Osteoblast (primary cell): ENCODE results near the gene TIMP2. TPM values are rescaled to one million over a fixed set of nuclear protein-coding genes. Genes with fewer than 3 reads are reported as not detected.

Experiments
- DNase-seq: peaks from one replicate; pipeline ENCODE4 v3.0.0; 2011; ENCODE audit warnings: low spot score, mixed read lengths; ENCODE audit not compliant: insufficient read length; ENCODE audit errors: missing footprints
- H2AFZ ChIP-seq: 2 replicates; pipeline ENCODE4 v1.6.0; 2011; ENCODE audit warnings: mild to moderate bottlenecking, low read length
- H3K27ac ChIP-seq: 2 replicates; pipeline ENCODE4 v1.5.1; 2011; ENCODE audit warnings: mild to moderate bottlenecking, low read depth, low read length, moderate library complexity
- H3K27me3 ChIP-seq: 2 replicates; pipeline ENCODE4 v1.6.0; 2012; ENCODE audit warnings: mild to moderate bottlenecking, control low read depth, inconsistent platforms, low read length, moderate library complexity; ENCODE audit not compliant: insufficient read depth
- H3K36me3 ChIP-seq: 2 replicates; pipeline ENCODE4 v1.5.1; 2011; ENCODE audit warnings: mild to moderate bottlenecking, low read length, control low read depth, moderate library complexity; ENCODE audit not compliant: insufficient read depth
- H3K4me1 ChIP-seq: 2 replicates; pipeline ENCODE4 v1.5.1; 2011; ENCODE audit warnings: mild to moderate bottlenecking, low read length, control low read depth, moderate library complexity; ENCODE audit not compliant: insufficient read depth
- H3K4me2 ChIP-seq: 2 replicates; pipeline ENCODE4 v1.6.0; 2011; ENCODE audit warnings: mild to moderate bottlenecking, low read length; ENCODE audit not compliant: insufficient read depth
- H3K4me3 ChIP-seq: fragments of 200-600 bp; sonication (generic); 3 replicates; pipeline ENCODE4 v1.5.1; 2012; ENCODE audit warnings: mild to moderate bottlenecking, low read length, inconsistent platforms; ENCODE audit not compliant: insufficient read depth
- H3K79me2 ChIP-seq: 2 replicates; pipeline ENCODE4 v1.6.0; 2012; ENCODE audit warnings: mild to moderate bottlenecking, low read length, control low read depth, inconsistent platforms; ENCODE audit not compliant: insufficient read depth
- H3K9me3 ChIP-seq: 2 replicates; pipeline ENCODE4 v1.5.1; 2011; ENCODE audit warnings: low read depth, low read length, control low read depth
- H4K20me1 ChIP-seq: 2 replicates; pipeline ENCODE4 v1.6.0; 2012; ENCODE audit warnings: mild to moderate bottlenecking, low read length, control low read depth; ENCODE audit not compliant: insufficient read depth
- total RNA-seq: library from RNA; depleted of rRNA; stranded (reverse); fragments of >200 nt; gene quantifications from 2 replicates; pipeline ENCODE4 v1.2.3, GENCODE V29; 2012
- TF ChIP-seq, protein P1 (sequence below): IDR thresholded peaks from 2 replicates; pipeline ENCODE4 v1.5.1; 2011; ENCODE audit warnings: mild to moderate bottlenecking, low read depth, low read length, moderate library complexity; ENCODE audit errors: extremely low read depth

Gene TIMP2
- total RNA-seq, 1 donor, result 164 TPM

DNA sequence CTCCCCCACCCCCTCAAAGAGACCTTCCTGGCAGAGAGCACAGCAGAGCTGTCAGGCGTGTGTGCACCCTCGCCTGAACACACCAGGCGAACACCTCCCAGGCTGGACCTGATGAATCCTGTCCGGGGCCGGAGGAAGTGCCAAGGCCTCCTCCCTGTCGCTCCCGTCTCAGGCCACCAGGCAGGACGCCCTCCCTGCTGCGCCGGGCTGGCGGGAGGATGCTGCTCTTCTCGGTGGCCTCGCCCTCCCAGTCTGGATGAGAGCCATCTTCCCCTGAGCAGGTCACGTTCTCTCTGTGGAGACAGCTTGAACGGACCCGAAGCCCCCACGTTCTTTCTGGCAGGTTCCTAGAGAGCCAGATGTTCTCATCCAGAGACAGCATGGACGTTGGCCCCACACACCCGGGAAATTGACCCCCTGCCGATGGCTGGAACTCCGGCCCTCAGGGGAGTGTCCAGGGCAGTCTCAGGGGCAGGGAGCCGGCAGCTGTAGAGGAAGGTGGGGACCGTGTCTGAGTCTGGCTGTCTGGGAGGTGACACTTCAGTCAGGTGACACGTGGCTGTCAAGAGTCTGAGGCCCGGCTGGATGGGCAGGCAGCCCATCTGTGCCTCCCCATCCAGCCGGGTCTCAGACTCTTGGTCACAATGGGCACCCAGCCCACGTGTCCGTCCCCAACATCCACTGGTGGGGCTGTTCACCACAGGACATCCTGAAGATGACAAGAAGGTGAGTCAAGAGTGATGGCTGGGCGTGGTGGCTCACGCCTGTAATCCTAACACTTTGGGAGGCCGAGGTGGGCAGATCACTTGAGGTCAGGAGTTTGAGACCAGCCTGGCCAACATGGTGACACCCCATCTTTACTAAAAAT is 5.0 kb upstream of the TIMP2 start:
- Histone ChIP-seq H3K36me3 (no peaks in the 10 kb centered on the region), H3K9me3 (no peaks in the 10 kb centered on the region), H4K20me1 (no peaks in the 10 kb centered on the region), H3K79me2 (no peaks in the 10 kb centered on the region), H3K4me1 (peaks cover 30% of the 10 kb centered on the region), H3K4me3 (no peak overlapping the region), H3K4me2 (no peak overlapping the region), H3K27me3 (no peaks in the 10 kb centered on the region), H3K27ac (no peak overlapping the region), H2AFZ (no peak overlapping the region)
- TF ChIP-seq, protein P1, sequence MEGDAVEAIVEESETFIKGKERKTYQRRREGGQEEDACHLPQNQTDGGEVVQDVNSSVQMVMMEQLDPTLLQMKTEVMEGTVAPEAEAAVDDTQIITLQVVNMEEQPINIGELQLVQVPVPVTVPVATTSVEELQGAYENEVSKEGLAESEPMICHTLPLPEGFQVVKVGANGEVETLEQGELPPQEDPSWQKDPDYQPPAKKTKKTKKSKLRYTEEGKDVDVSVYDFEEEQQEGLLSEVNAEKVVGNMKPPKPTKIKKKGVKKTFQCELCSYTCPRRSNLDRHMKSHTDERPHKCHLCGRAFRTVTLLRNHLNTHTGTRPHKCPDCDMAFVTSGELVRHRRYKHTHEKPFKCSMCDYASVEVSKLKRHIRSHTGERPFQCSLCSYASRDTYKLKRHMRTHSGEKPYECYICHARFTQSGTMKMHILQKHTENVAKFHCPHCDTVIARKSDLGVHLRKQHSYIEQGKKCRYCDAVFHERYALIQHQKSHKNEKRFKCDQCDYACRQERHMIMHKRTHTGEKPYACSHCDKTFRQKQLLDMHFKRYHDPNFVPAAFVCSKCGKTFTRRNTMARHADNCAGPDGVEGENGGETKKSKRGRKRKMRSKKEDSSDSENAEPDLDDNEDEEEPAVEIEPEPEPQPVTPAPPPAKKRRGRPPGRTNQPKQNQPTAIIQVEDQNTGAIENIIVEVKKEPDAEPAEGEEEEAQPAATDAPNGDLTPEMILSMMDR, result no peak
- DNase-seq, result peak; percentile 71

DNA sequence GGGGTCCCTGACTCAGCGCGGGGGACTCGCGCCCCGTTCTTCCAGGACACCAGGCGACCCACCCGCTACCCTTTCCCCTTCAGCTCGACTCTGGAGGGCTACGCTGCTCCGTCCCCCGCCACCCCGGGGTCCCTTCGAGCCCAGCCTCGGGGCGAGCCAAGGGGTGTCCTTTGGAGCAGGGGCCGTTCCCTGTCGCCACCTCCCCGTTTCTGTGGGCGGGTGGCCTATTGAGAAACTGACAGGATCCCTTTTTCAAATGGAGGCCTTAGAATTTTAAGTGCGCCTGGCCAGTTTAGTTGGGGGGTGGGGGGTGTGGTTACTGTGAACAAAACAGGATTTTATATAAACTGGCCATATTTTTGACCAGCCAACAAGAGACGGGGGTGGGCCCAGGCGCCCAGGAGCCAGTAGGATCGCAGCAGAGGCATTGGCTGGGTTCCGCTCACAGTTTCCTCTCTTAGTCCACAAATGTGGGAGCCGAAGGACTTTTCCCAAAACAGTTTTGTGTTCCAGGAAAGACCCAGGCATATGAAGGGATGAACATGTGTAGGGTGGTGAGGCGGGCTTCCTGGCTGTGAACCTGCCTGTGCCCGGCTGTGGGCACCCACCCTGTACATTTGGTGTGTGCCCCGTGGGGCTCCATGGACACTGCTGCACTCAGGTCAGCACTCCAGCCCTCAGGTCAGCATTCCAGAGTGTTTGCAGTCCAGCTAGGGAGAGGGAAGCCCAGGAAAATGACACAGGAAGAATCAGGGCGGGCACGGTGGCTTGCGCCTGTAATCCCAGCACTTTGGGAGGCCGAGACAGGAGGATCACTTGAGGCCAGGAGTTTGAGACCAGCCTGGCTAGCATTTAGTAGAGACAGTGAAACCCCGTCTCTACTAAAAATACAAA is 722 bp upstream of the TIMP2 start:
- Histone ChIP-seq H3K27me3 (no peaks in the 10 kb centered on the region), H3K4me3 (peak overlapping the region; percentile 78), H3K4me1 (peaks cover 29% of the 10 kb centered on the region), H3K36me3 (no peaks in the 10 kb centered on the region), H2AFZ (peak overlapping the region; percentile 75), H3K79me2 (peaks cover 40% of the 10 kb centered on the region), H4K20me1 (peaks cover 32% of the 10 kb centered on the region), H3K4me2 (peak overlapping the region; percentile 93), H3K9me3 (no peaks in the 10 kb centered on the region), H3K27ac (peak overlapping the region; percentile 54)
- peak; percentile 99 for DNase-seq
- TF ChIP-seq, protein P1, result no peak

GRCh38 chr17:78924481-78925151 is 571 bp downstream of the TIMP2 start:
- Histone ChIP-seq H2AFZ (no peak overlapping the region), H3K9me3 (no peaks in the 10 kb centered on the region), H3K27me3 (no peaks in the 10 kb centered on the region), H3K27ac (peak overlapping the region; percentile 17), H3K4me3 (peak overlapping the region; percentile 88), H3K36me3 (no peaks in the 10 kb centered on the region), H4K20me1 (peaks cover 45% of the 10 kb centered on the region), H3K4me2 (peak overlapping the region; percentile 92), H3K79me2 (peaks cover 53% of the 10 kb centered on the region), H3K4me1 (peaks cover 30% of the 10 kb centered on the region)
- DNase-seq, result peak; percentile 91
- TF ChIP-seq, protein P1, result no peak
